GM12878 (cell line): ENCODE measurements around the gene RNASE7. TPM values are rescaled to one million over a fixed set of nuclear protein-coding genes. Genes with fewer than 3 reads are reported as not detected.

Source experiments
- ATAC-seq: fragments of 200-7000 bp; cut with Tn5 transposase; 3 replicates; pipeline ENCODE4 v1.9.1; 2020; ENCODE audit warnings: mild to moderate bottlenecking, moderate library complexity
- BruUV-seq: library from RNA; stranded (reverse); fragments of 400-500 nt; replicated peaks from 2 replicates; lab custom pipeline; 2021; lab: Mats Ljungman, UMichigan
- CTCF ChIA-PET: fragments of 300-600 bp; sonication (Branson Sonifier 250); formaldehyde crosslinking; extraction: SDS; loops from one replicate; lab custom pipeline; 2021; ENCODE audit warnings: inconsistent platforms; lab: Yijun Ruan, JAX
- POLR2A ChIA-PET: fragments of 350-600 bp; formaldehyde crosslinking; extraction: SDS; loops from one replicate; lab custom pipeline; 2021; ENCODE audit warnings: inconsistent platforms; lab: Charles Lee
- RAD21 ChIA-PET: fragments of 300-600 bp; sonication (Branson Sonifier 250); formaldehyde crosslinking; loops from one replicate; lab custom pipeline; 2023; ENCODE audit warnings: antibody characterized with exemption; ENCODE audit not compliant: unreplicated experiment; lab: Charles Lee
- SMC1A ChIA-PET: fragments of 300-600 bp; sonication (Branson Sonifier 250); formaldehyde crosslinking; loops from one replicate; lab custom pipeline; 2023; ENCODE audit not compliant: unreplicated experiment, uncharacterized antibody; lab: Charles Lee
- DNase-seq: peaks from one replicate; pipeline ENCODE4 v3.0.0-alpha.2; 2011; ENCODE audit warnings: low read depth, low spot score
- FAIRE-seq: peaks from 3 replicates; lab custom pipeline; 2011; peaks lifted over from hg19 to GRCh38; lab: Jason Lieb, UNC
- H2AFZ ChIP-seq: 2 replicates; pipeline ENCODE4 v1.6.0; 2011; ENCODE audit warnings: low read depth, low read length, control low read depth; ENCODE audit not compliant: control insufficient read depth
- H3K27ac ChIP-seq: 2 replicates; pipeline ENCODE4 v1.5.1; 2011; ENCODE audit warnings: control low read depth; ENCODE audit not compliant: control insufficient read depth, insufficient read depth
- H3K27me3 ChIP-seq, 2 experiments: replicated peaks in 1 of 2; 2 replicates each; pipeline versions ENCODE4 v1.6.0 to v1.6.1; 2011; ENCODE audit warnings: low read length in 1 of 2; ENCODE audit not compliant: control insufficient read depth in 2 of 2, insufficient read depth in 2 of 2
- H3K36me3 ChIP-seq, 2 experiments: 2 replicates each; pipeline ENCODE4 v1.5.1; 2011; ENCODE audit warnings: low read length in 1 of 2; ENCODE audit not compliant: control insufficient read depth in 2 of 2, insufficient read depth in 2 of 2
- H3K4me1 ChIP-seq: 2 replicates; pipeline ENCODE4 v1.6.1; 2011; ENCODE audit warnings: mild to moderate bottlenecking, low read length, moderate library complexity, mixed read lengths; ENCODE audit not compliant: control insufficient read depth, insufficient read depth
- H3K4me2 ChIP-seq: 2 replicates; pipeline ENCODE4 v1.6.0; 2011; ENCODE audit warnings: control low read depth; ENCODE audit not compliant: control insufficient read depth, insufficient read depth
- H3K4me3 ChIP-seq: fragments of 200-600 bp; sonication (generic); 2 replicates; pipeline ENCODE4 v1.5.1; 2016
- H3K79me2 ChIP-seq: 2 replicates; pipeline ENCODE4 v1.6.0; 2011; ENCODE audit warnings: low read length; ENCODE audit not compliant: control insufficient read depth, insufficient read depth
- H3K9ac ChIP-seq: 2 replicates; pipeline ENCODE4 v1.8.0; 2011; ENCODE audit warnings: low read length, control low read depth, mixed read lengths; ENCODE audit not compliant: control insufficient read depth, insufficient read depth
- H3K9me3 ChIP-seq: replicated peaks from 3 replicates; pipeline ENCODE4 v1.5.1; 2011; ENCODE audit warnings: mild to moderate bottlenecking, low read length; ENCODE audit not compliant: control insufficient read depth, insufficient read depth
- H4K20me1 ChIP-seq: 2 replicates; pipeline ENCODE4 v1.6.0; 2011; ENCODE audit not compliant: control insufficient read depth, insufficient read depth
- CHD1 ChIP-seq: IDR thresholded peaks from 2 replicates; pipeline ENCODE4 v1.6.1; 2012; ENCODE audit warnings: low read depth, low read length, improper control_type of control experiment
- CHD4 ChIP-seq: fragments of 200-600 bp; sonication (generic); IDR thresholded peaks from 2 replicates; pipeline ENCODE4 v1.6.1; 2016; ENCODE audit warnings: mild to moderate bottlenecking
- NRF1 ChIP-seq: conservative IDR thresholded peaks from 2 replicates; pipeline ENCODE4 v1.6.1; 2011; ENCODE audit warnings: mild to moderate bottlenecking, low read depth, low read length, improper control_type of control experiment
- RAD21 ChIP-seq: IDR thresholded peaks from 2 replicates; pipeline ENCODE4 v1.6.1; 2011; ENCODE audit warnings: mild to moderate bottlenecking, low read depth, low read length, moderate library complexity; ENCODE audit not compliant: insufficient read depth
- SMC3 ChIP-seq: IDR thresholded peaks from 2 replicates; pipeline ENCODE4 v1.6.1; 2011; ENCODE audit warnings: low read length, improper control_type of control experiment, borderline replicate concordance
- SUZ12 ChIP-seq: fragments of 200-600 bp; sonication (generic); IDR thresholded peaks from one replicate; pipeline ENCODE4 v1.6.1; 2018; ENCODE audit warnings: antibody characterized with exemption, mild to moderate bottlenecking; ENCODE audit not compliant: unreplicated experiment
- ZBTB11 ChIP-seq: fragments of 450-650 bp; formaldehyde crosslinking; IDR thresholded peaks from 2 replicates; pipeline ENCODE4 v1.5.0; 2022; ENCODE audit warnings: mild to moderate bottlenecking, missing genetic modification characterization
- ZBTB40 ChIP-seq: fragments of 450-650 bp; IDR thresholded peaks from 2 replicates; pipeline ENCODE4 v1.6.1; 2016; ENCODE audit warnings: mild to moderate bottlenecking, moderate library complexity, borderline replicate concordance
- ZZZ3 ChIP-seq: IDR thresholded peaks from 2 replicates; pipeline ENCODE4 v1.6.1; 2011; ENCODE audit warnings: low read depth; ENCODE audit not compliant: control insufficient read depth, insufficient read length
- WGBS: methylation state at CpG from one replicate; pipeline ENCODE4 v1.1.6; 2016; ENCODE audit warnings: low lambda C conversion rate; ENCODE audit not compliant: insufficient replicate concordance, insufficient coverage; ENCODE audit errors: missing lambda C conversion rate; 5-methylcytosine and 5-hydroxymethylcytosine counted together
- in situ Hi-C: fragments of 300-500 bp; cut with MboI; formaldehyde crosslinking; loops from 9 replicates; pipeline ENCODE4 v1.14.3; 2018; ENCODE audit warnings: mixed read lengths
- intact Hi-C: fragments of 100-400 bp; cut with micrococcal nuclease; formaldehyde crosslinking; loops from one replicate; pipeline ENCODE4 v1.14.2; 2022; ENCODE audit not compliant: unreplicated experiment
- polyA plus RNA-seq, 11 experiments: library from polyadenylated mRNA; depleted of rRNA in 4 of 11; unstranded in 6 of 11; stranded (reverse) in 5 of 11; fragments of >200 nt; fragmentation: Nextera tagmentation in 4 of 11; fragmentation: Illumina TruSeq in 1 of 11; extraction: Ambion mirVana in 4 of 11; extraction: Trizol in 1 of 11; gene quantifications; 1 replicate in 1 of 11; 2 replicates in 10 of 11; pipeline versions ENCODE4 v1.2.1 to v1.2.3, GENCODE V29; 2011 to 2016; ENCODE audit warnings: inconsistent platforms in 2 of 11, missing spikeins in 2 of 11, low read depth in 1 of 11
- total RNA-seq, 4 experiments: library from RNA; depleted of rRNA in 3 of 4; stranded (reverse); fragments of >200 nt in 3 of 4; fragmentation: Illumina TruSeq in 1 of 4; extraction: Trizol in 1 of 4; gene quantifications; 2 replicates each; pipeline versions ENCODE4 v1.2.1 to v1.2.3, GENCODE V29; 2013 to 2021
- TF ChIP-seq, protein P1 (sequence below): fragments of 450-650 bp; IDR thresholded peaks from 2 replicates; pipeline ENCODE4 v1.6.1; 2018; ENCODE audit warnings: borderline replicate concordance, mild to moderate bottlenecking; ENCODE audit not compliant: partially characterized antibody

Gene RNASE7
- total and polyA plus RNA-seq, 10 of the 15 experiments (the other 5 are each of a cell fraction or from before 2014, with no cell fraction given) = not detected

DNA sequence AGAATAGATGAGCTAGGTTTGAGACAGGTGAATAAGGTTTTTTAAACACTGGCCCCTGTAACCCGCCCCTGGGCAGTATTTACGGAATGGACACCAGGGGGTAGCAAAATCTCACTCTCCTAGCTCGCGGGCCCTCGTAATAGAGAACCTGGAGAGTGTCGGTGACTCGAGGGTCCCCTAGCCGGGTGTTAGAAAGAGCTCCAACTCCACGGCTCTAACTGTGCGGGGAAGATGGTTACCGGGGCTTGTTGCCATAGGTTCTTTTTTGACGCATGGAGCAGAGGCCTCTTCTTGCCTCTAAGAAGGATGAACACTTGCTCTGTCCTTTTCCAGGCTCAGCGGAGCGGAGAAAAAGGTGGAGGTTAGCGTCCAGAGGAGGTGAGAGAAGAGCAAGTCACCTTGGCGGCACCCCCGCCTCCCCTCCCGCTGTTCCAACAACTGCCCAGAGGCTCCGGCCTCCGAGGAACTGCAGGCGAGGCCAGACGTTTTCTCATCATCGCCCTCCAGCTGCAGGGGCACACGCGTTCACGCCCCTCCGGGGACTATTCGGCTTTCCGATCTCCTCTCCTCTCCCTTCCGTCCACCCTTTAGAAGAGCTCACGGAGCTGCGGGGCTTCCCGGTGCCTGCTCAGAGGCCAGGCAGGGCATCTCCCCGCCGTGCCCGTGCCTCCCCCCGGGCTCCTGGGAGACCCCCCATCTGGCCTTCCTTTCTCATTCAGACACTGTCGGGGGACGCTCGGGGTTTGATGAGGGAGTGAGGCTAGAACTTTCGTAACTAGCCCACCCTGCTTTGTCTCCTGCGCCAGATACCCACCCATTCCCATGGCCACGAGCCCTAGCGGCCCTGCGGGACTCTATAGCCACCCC lies 26.6 kb downstream of the RNASE7 start:
- ChIA-PET CTCF (interaction anchor here (0.6 to 6.3 kb wide), 18 partner anchors 9 to 607 kb away, joined by 3 to 151 read pairs (median 3); partner anchors contain the start of genes PIP4P1, RNASE13 and TMEM253), RAD21 (interaction anchor here (0.6 to 4.8 kb wide), 9 partner anchors 19 to 239 kb away, joined by 3 to 55 read pairs (median 5); no protein-coding TSS in a partner anchor), SMC1A (interaction anchor here (0.6 to 3.2 kb wide), 16 partner anchors 8 to 418 kb away, joined by 3 to 38 read pairs (median 4); partner anchors contain the start of gene TMEM253), POLR2A (interaction anchor here (0.5 kb wide), 1 partner anchor 152 kb away, joined by 4 read pairs; no protein-coding TSS in a partner anchor)
- H3K36me3 ChIP-seq = no peaks in the 10 kb centered on the region
- H3K4me2 ChIP-seq = no peak overlapping the region; the same call in 1 of the 2 replicates
- no peaks in the 10 kb centered on the region for H4K20me1 ChIP-seq
- 5% methylated on average over 45 of the region's 45 CpGs for WGBS
- BruUV-seq = no TSS peak
- no peak for FAIRE-seq
- in situ Hi-C loops = no loop called here
- no peaks in the 10 kb centered on the region for H3K79me2 ChIP-seq
- H3K4me3 ChIP-seq = no peak overlapping the region
- H3K9me3 ChIP-seq = no peaks in the 10 kb centered on the region
- peaks cover 9 to 20% of the 10 kb centered on the region in 2 experiments for H3K27me3 ChIP-seq
- no peak overlapping the region for H3K27ac ChIP-seq
- peak; percentile 38 for ATAC-seq
- no peak for DNase-seq
- peaks cover 29% of the 10 kb centered on the region for H3K4me1 ChIP-seq
- no peak overlapping the region for H3K9ac ChIP-seq
- H2AFZ ChIP-seq = no peak overlapping the region
- intact Hi-C loops = loop anchor here (1.0 kb wide), 1 partner anchor 24 kb away; no protein-coding TSS in a partner anchor
- TF ChIP-seq RAD21 (peak; percentile 76), SUZ12 (peak; percentile 36), ZZZ3 (no peak), ZBTB11 (CRISPR knock-in tag) (no peak), ZBTB40 (no peak), CHD1 (no peak), NRF1 (no peak), SMC3 (peak; percentile 59; the same call in 1 of the 2 replicates), CHD4 (no peak)
- TF ChIP-seq, protein P1, sequence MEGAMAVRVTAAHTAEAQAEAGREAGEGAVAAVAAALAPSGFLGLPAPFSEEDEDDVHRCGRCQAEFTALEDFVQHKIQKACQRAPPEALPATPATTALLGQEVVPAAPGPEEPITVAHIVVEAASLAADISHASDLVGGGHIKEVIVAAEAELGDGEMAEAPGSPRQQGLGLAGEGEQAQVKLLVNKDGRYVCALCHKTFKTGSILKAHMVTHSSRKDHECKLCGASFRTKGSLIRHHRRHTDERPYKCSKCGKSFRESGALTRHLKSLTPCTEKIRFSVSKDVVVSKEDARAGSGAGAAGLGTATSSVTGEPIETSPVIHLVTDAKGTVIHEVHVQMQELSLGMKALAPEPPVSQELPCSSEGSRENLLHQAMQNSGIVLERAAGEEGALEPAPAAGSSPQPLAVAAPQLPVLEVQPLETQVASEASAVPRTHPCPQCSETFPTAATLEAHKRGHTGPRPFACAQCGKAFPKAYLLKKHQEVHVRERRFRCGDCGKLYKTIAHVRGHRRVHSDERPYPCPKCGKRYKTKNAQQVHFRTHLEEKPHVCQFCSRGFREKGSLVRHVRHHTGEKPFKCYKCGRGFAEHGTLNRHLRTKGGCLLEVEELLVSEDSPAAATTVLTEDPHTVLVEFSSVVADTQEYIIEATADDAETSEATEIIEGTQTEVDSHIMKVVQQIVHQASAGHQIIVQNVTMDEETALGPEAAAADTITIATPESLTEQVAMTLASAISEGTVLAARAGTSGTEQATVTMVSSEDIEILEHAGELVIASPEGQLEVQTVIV = no peak
